Erythroblast (primary cell): ENCODE measurements around the gene CERS6.

Source experiments
- GATA1 ChIP-seq: IDR thresholded peaks from 2 replicates; pipeline ENCODE4 v1.6.1; 2011; ENCODE audit warnings: low read depth, mild to moderate bottlenecking, control low read depth, low read length, moderate library complexity
- POLR2A ChIP-seq: IDR thresholded peaks from 2 replicates; pipeline ENCODE4 v1.6.1; 2011; ENCODE audit warnings: mild to moderate bottlenecking, low read length

GRCh38 chr2:168450732-168451131, 5.3 kb upstream of the CERS6 start:
- TF ChIP-seq POLR2A (no peak), GATA1 (no peak)
